Measurements from ENCODE around the gene RCAN3. TPM values are rescaled to one million over a fixed set of nuclear protein-coding genes. Genes with fewer than 3 reads are reported as not detected.

RCAN3 gene
- total and polyA plus RNA-seq, 10 of the 15 experiments (the other 5 are each of a cell fraction or from before 2014, with no cell fraction given), result 0.02 to 0.46 (median 0.06) TPM; not detected in 3

- ChIA-PET CTCF (interaction anchor here (3.2 kb wide), 1 partner anchor 247 kb away, joined by 18 read pairs; no protein-coding TSS in a partner anchor), RAD21 (ENCODE audit: unreplicated experiment) (no interaction called here), POLR2A (no interaction called here), SMC1A (ENCODE audit: uncharacterized antibody, unreplicated experiment) (no interaction called here)
- DNase-seq (ENCODE audit: low read depth, low spot score) (no peak), FAIRE-seq (no peak), ATAC-seq (no peak)
- no peak overlapping the region for H3K4me2 ChIP-seq (ENCODE audit: control insufficient read depth, insufficient read depth)
- TF ChIP-seq CBX5 (IDR thresholded peaks at IDR 0.05; ENCODE audit: low read depth) (no peak), PML (IDR thresholded peaks at IDR 0.05; ENCODE audit: low read length) (no peak), KAT2A (conservative IDR thresholded peaks at IDR 0.05; ENCODE audit: control insufficient read depth, low read depth, low read length) (no peak), SMAD1 (IDR thresholded peaks at IDR 0.05; ENCODE audit: low read depth, partially characterized antibody) (no peak), IRF3 (IDR thresholded peaks at IDR 0.05) (no peak), HCFC1 (IDR thresholded peaks at IDR 0.05; ENCODE audit: low read length) (no peak), KLF5 (IDR thresholded peaks at IDR 0.05; ENCODE audit: partially characterized antibody) (no peak), E2F8 (IDR thresholded peaks at IDR 0.05; ENCODE audit: low read depth, partially characterized antibody) (no peak), MTA2 (IDR thresholded peaks at IDR 0.05; ENCODE audit: low read depth) (no peak), ATF2 (IDR thresholded peaks at IDR 0.05; ENCODE audit: low read length) (no peak), BACH1 (IDR thresholded peaks at IDR 0.05; ENCODE audit: borderline replicate concordance) (no peak), EP300 (IDR thresholded peaks at IDR 0.05; ENCODE audit: borderline replicate concordance in 1 of 2, control insufficient read depth in 1 of 2, low read depth in 2 of 2, low read length in 2 of 2) (no peak), MAX (IDR thresholded peaks at IDR 0.05; ENCODE audit: low read depth, low read length) (no peak), RB1 (IDR thresholded peaks at IDR 0.05; ENCODE audit: borderline replicate concordance) (no peak), SIN3A (IDR thresholded peaks at IDR 0.05; ENCODE audit: low read depth, low read length) (no peak), DPF2 (IDR thresholded peaks at IDR 0.05) (no peak)
- no peaks in the 10 kb centered on the region for H3K9me3 ChIP-seq (replicated peaks; ENCODE audit: control insufficient read depth, insufficient read depth, low read length)
- no peaks in the 10 kb centered on the region for H3K36me3 ChIP-seq (ENCODE audit: control insufficient read depth in 2 of 2, insufficient read depth in 2 of 2, low read length in 1 of 2)
- no peak overlapping the region for H2AFZ ChIP-seq (ENCODE audit: control insufficient read depth, low read depth, low read length)
- H3K4me3 ChIP-seq, result no peak overlapping the region
- intact Hi-C loops (cut with micrococcal nuclease; ENCODE audit: unreplicated experiment) (loop anchor here (5.0 kb wide), 1 partner anchor 172 kb away; the partner anchor contains the start of gene NIPAL3), in situ Hi-C loops (cut with MboI) (no loop called here)
- H3K9ac ChIP-seq (ENCODE audit: control insufficient read depth, insufficient read depth, low read length), result no peak overlapping the region
- no peaks in the 10 kb centered on the region for H3K79me2 ChIP-seq (ENCODE audit: control insufficient read depth, insufficient read depth, low read length)
- H3K4me1 ChIP-seq (ENCODE audit: control insufficient read depth, insufficient read depth, low read length), result no peaks in the 10 kb centered on the region
- BruUV-seq (replicated peaks), result no TSS peak
- H4K20me1 ChIP-seq (ENCODE audit: control insufficient read depth, insufficient read depth), result no peaks in the 10 kb centered on the region
- peaks cover 2 to 5% of the 10 kb centered on the region in 2 experiments; a peak in 2 of 4 replicates for H3K27me3 ChIP-seq (replicated peaks in 1 of 2; ENCODE audit: control insufficient read depth in 2 of 2, insufficient read depth in 2 of 2, low read length in 1 of 2)
- no peak overlapping the region for H3K27ac ChIP-seq (ENCODE audit: control insufficient read depth, insufficient read depth)
- WGBS (ENCODE audit: insufficient coverage, insufficient replicate concordance, low lambda C conversion rate, missing lambda C conversion rate), result 0% methylated on average over 3 of the region's 3 CpGs
These were observed 86.6 kb downstream of the RCAN3 start for GRCh38 chr1:24589200-24589599.

All from GM12878 (cell line).